ENCODE measurements around the gene IQSEC1.

IQSEC1 gene

DNA sequence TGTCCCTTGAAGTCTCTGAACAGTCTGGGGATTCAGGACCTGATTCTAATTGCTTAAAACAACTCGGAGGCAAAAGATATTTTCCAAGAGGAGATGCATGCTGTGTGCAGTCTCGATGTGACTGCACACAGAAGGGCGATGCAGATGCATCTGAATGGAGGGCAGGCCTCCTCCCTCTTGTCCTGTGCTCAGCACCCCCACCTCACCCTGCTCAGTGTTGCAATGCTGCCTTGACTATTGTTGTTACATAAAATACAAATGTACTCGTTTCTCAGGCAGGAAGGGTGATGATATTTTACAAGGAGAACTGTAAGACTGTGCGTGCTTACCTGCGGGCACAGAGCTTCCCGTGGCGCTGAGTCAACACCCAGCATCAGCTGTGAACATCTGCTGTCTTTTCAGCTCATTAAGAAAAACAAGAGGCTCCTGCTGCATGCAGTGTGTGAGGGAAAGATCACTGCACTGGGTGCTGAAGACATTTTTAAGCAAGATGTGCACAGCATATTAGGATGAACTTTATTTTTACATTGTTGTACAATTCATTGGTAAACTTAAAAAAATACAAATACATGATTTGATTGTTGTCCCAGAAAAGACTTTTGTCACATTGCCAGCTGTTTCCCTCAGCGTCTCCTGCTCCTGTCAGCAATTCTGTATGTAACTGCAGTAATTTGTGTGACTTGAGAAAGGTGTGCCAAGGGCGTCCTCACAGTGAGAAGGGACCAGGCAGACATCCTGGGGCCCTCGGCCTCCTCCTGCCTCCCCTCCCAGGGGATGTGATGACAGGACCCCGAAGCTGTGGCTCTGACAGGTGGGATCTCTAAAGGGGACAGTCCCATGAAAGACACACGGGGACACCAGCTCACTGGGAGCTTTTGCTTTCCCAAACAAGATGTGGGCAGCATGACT is 175.6 kb downstream of the IQSEC1 start:
- no peak for DNase-seq (ENCODE audit: low spot score)
- TF ChIP-seq, protein P1, sequence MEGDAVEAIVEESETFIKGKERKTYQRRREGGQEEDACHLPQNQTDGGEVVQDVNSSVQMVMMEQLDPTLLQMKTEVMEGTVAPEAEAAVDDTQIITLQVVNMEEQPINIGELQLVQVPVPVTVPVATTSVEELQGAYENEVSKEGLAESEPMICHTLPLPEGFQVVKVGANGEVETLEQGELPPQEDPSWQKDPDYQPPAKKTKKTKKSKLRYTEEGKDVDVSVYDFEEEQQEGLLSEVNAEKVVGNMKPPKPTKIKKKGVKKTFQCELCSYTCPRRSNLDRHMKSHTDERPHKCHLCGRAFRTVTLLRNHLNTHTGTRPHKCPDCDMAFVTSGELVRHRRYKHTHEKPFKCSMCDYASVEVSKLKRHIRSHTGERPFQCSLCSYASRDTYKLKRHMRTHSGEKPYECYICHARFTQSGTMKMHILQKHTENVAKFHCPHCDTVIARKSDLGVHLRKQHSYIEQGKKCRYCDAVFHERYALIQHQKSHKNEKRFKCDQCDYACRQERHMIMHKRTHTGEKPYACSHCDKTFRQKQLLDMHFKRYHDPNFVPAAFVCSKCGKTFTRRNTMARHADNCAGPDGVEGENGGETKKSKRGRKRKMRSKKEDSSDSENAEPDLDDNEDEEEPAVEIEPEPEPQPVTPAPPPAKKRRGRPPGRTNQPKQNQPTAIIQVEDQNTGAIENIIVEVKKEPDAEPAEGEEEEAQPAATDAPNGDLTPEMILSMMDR (IDR thresholded peaks at IDR 0.05; ENCODE audit: borderline replicate concordance, control extremely low read depth, extremely low read depth, insufficient read depth, missing control alignments) = no peak
- in situ Hi-C loops (cut with MboI; ENCODE audit: low sequenced_read_pairs, unreplicated experiment) = loop anchor here (5.0 kb wide), 1 partner anchor 35 kb away; no protein-coding TSS in a partner anchor

DNA sequence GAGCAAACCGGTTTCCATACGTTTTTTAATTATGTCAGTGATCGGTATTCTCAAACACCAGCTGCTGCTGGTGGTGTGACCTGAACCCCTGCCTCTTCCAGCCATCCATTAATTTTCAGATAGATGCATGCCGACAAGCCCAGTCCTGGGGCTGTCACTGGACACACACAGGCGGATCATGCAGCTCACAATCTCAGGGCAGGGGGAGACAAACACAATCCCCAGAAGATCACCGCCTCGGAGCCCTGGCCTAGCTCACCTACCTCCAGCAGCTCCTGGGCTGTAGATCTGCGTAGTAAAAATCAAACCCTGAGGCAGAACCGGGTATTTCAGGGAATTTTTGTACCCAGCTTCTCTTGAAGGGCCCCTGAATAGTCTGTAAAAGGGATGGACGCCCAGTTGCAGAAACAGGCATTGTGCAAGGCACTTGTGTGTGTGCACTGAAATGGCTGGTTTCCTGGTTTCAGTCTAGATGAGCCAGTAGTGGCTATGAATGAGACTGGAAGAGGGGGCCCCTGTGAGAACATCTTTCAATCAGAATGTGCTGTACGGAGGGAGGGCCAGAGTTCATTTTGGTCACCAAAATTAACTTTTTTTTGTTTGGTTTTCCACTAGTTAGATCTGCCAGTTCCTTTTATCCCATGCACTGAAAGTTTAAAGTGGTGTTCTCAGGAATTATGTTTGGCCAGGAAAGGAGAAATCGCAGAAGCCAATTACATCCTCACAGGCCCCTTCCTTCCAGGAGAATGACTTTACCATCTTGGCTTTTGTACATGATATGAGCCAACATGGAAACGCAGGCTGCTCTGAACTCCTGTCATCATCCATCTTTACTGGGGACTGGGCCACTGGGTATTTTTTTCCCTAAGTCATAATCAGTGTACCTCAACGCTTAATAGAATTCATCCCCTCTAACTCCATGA is 176.9 kb downstream of the IQSEC1 start:
- TF ChIP-seq, protein P1 (IDR thresholded peaks at IDR 0.05; ENCODE audit: borderline replicate concordance, control extremely low read depth, extremely low read depth, insufficient read depth, missing control alignments) = no peak
- DNase-seq (ENCODE audit: low spot score) = no peak
- in situ Hi-C loops (cut with MboI; ENCODE audit: low sequenced_read_pairs, unreplicated experiment) = loop anchor here (5.0 kb wide), 1 partner anchor 34 kb away; no protein-coding TSS in a partner anchor

DNA sequence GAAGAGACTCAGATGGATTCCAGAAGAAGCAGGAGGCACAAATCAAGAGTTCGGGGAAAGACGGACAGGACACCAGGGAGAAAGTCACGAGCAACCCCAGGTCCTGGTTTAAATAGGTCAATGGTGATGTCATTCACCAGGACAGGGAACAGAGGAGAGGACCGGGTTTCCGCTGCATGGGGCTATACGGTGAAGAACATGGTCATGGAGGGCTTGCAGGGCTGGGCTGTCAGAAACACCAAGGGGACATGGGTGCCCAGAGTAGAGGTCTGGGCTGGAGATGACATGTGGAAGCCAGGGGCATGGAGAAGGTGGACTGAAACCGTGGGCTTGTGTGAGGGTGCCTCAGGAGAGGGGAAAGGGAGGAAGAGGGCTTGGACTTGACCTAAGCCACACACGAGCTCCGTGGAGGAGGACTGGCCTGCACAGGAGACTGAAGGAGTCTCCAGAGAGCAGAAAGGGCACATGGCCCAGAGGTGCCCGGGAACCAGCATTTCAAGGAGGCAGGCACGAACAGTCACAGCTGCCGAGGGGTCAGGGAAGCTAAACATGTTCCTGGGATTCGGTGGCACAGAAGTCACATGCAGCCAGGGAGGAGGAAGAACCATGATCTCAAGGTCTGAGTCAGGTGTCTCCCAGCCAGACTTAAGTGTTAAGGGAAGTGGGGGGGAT is 177.7 kb downstream of the IQSEC1 start:
- in situ Hi-C loops (cut with MboI; ENCODE audit: low sequenced_read_pairs, unreplicated experiment) = loop anchor here (5.0 kb wide), 1 partner anchor 33 kb away; no protein-coding TSS in a partner anchor
- TF ChIP-seq, protein P1 (IDR thresholded peaks at IDR 0.05; ENCODE audit: borderline replicate concordance, control extremely low read depth, extremely low read depth, insufficient read depth, missing control alignments) = no peak
- DNase-seq (ENCODE audit: low spot score) = no peak

DNA sequence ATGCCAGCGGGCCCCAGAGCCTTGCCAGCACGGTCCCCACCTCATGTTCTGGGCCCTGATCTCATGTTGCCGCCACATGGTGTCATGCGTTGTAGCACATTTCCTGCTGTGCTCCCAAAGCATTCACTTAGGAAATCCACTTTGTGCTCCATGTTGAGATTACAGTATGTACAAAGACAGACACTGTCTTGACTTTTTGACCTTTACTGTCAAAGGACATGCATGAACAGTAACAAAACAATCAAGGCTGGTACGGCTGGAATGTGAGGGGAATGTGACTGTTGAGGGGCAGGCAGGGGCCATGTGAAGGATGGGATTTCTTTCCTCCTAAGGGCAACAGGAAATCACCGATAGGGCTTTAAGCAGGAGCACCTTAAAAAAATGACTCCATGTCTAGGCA is 178.6 kb downstream of the IQSEC1 start:
- in situ Hi-C loops (cut with MboI; ENCODE audit: low sequenced_read_pairs, unreplicated experiment) = loop anchor here (5.0 kb wide), 1 partner anchor 32 kb away; no protein-coding TSS in a partner anchor
- DNase-seq (ENCODE audit: low spot score) = no peak
- TF ChIP-seq, protein P1 (IDR thresholded peaks at IDR 0.05; ENCODE audit: borderline replicate concordance, control extremely low read depth, extremely low read depth, insufficient read depth, missing control alignments) = no peak

DNA sequence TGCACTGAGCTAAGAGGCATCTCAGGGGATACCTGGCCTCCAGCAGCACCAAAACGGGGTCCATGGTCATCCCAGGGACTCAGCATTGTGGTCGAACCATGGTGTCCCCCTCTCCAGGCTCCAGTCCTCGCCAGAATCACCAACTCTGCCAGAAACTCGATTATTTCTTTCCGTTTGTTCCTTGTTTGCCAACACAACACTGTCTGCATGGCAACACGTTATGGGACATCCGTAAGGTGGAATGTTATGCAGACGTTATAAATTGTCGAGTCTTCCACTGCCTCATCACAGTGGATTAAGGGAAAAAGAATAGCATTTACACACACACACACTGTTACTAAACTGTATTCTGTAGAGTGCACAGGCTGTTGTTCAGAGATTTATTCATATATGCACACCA is 179.4 kb downstream of the IQSEC1 start:
- no peak for DNase-seq (ENCODE audit: low spot score)
- in situ Hi-C loops (cut with MboI; ENCODE audit: low sequenced_read_pairs, unreplicated experiment) = no loop called here
- TF ChIP-seq, protein P1 (IDR thresholded peaks at IDR 0.05; ENCODE audit: borderline replicate concordance, control extremely low read depth, extremely low read depth, insufficient read depth, missing control alignments) = no peak

DNA sequence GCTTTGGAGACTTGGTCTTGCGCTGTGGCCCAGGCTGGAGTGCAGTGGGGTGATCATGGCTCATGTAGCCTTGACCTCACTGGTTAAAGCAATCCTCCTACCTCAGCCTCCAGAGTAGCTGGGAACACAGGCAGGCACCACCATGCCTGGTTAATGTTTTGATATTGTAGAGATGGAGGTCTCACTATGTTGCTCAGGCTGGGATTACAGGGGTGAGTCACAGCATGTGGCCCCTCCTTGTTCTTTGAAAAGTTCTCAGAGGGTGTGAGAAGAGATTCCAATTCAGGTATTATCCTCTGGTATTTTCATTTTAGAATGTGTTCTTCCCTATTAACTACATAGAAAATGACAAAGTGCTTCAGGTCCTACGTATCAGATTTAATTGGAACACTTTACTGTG is 180.0 kb downstream of the IQSEC1 start:
- in situ Hi-C loops (cut with MboI; ENCODE audit: low sequenced_read_pairs, unreplicated experiment) = no loop called here
- TF ChIP-seq, protein P1 (IDR thresholded peaks at IDR 0.05; ENCODE audit: borderline replicate concordance, control extremely low read depth, extremely low read depth, insufficient read depth, missing control alignments) = no peak
- DNase-seq (ENCODE audit: low spot score) = no peak

Data from GM13976 (cell line).